GM12878 (cell line): ENCODE results near the gene PDXDC1. TPM values are rescaled to one million over a fixed set of nuclear protein-coding genes. Genes with fewer than 3 reads are reported as not detected.
"Not testable (repeated sequence)": the region's sequence is repeated elsewhere in the genome, so short reads cannot be mapped to it uniquely, and the experiment has no call there.

Experiments
- ATAC-seq: fragments of 200-7000 bp; cut with Tn5 transposase; 3 replicates; pipeline ENCODE4 v1.9.1; 2020; ENCODE audit warnings: mild to moderate bottlenecking, moderate library complexity
- BruUV-seq: library from RNA; stranded (reverse); fragments of 400-500 nt; replicated peaks from 2 replicates; lab custom pipeline; 2021; lab: Mats Ljungman, UMichigan
- CTCF ChIA-PET: fragments of 300-600 bp; sonication (Branson Sonifier 250); formaldehyde crosslinking; extraction: SDS; loops from one replicate; lab custom pipeline; 2021; ENCODE audit warnings: inconsistent platforms; lab: Yijun Ruan, JAX
- POLR2A ChIA-PET: fragments of 350-600 bp; formaldehyde crosslinking; extraction: SDS; loops from one replicate; lab custom pipeline; 2021; ENCODE audit warnings: inconsistent platforms; lab: Charles Lee
- RAD21 ChIA-PET: fragments of 300-600 bp; sonication (Branson Sonifier 250); formaldehyde crosslinking; loops from one replicate; lab custom pipeline; 2023; ENCODE audit warnings: antibody characterized with exemption; ENCODE audit not compliant: unreplicated experiment; lab: Charles Lee
- SMC1A ChIA-PET: fragments of 300-600 bp; sonication (Branson Sonifier 250); formaldehyde crosslinking; loops from one replicate; lab custom pipeline; 2023; ENCODE audit not compliant: unreplicated experiment, uncharacterized antibody; lab: Charles Lee
- DNase-seq: peaks from one replicate; pipeline ENCODE4 v3.0.0-alpha.2; 2011; ENCODE audit warnings: low read depth, low spot score
- FAIRE-seq: peaks from 3 replicates; lab custom pipeline; 2011; peaks lifted over from hg19 to GRCh38; lab: Jason Lieb, UNC
- H2AFZ ChIP-seq: 2 replicates; pipeline ENCODE4 v1.6.0; 2011; ENCODE audit warnings: low read depth, low read length, control low read depth; ENCODE audit not compliant: control insufficient read depth
- H3K27ac ChIP-seq: 2 replicates; pipeline ENCODE4 v1.5.1; 2011; ENCODE audit warnings: control low read depth; ENCODE audit not compliant: control insufficient read depth, insufficient read depth
- H3K27me3 ChIP-seq, 2 experiments: replicated peaks in 1 of 2; 2 replicates each; pipeline versions ENCODE4 v1.6.0 to v1.6.1; 2011; ENCODE audit warnings: low read length in 1 of 2; ENCODE audit not compliant: control insufficient read depth in 2 of 2, insufficient read depth in 2 of 2
- H3K36me3 ChIP-seq, 2 experiments: 2 replicates each; pipeline ENCODE4 v1.5.1; 2011; ENCODE audit warnings: low read length in 1 of 2; ENCODE audit not compliant: control insufficient read depth in 2 of 2, insufficient read depth in 2 of 2
- H3K4me1 ChIP-seq: 2 replicates; pipeline ENCODE4 v1.6.1; 2011; ENCODE audit warnings: mild to moderate bottlenecking, low read length, moderate library complexity, mixed read lengths; ENCODE audit not compliant: control insufficient read depth, insufficient read depth
- H3K4me2 ChIP-seq: 2 replicates; pipeline ENCODE4 v1.6.0; 2011; ENCODE audit warnings: control low read depth; ENCODE audit not compliant: control insufficient read depth, insufficient read depth
- H3K4me3 ChIP-seq: fragments of 200-600 bp; sonication (generic); 2 replicates; pipeline ENCODE4 v1.5.1; 2016
- H3K79me2 ChIP-seq: 2 replicates; pipeline ENCODE4 v1.6.0; 2011; ENCODE audit warnings: low read length; ENCODE audit not compliant: control insufficient read depth, insufficient read depth
- H3K9ac ChIP-seq: 2 replicates; pipeline ENCODE4 v1.8.0; 2011; ENCODE audit warnings: low read length, control low read depth, mixed read lengths; ENCODE audit not compliant: control insufficient read depth, insufficient read depth
- H3K9me3 ChIP-seq: replicated peaks from 3 replicates; pipeline ENCODE4 v1.5.1; 2011; ENCODE audit warnings: mild to moderate bottlenecking, low read length; ENCODE audit not compliant: control insufficient read depth, insufficient read depth
- H4K20me1 ChIP-seq: 2 replicates; pipeline ENCODE4 v1.6.0; 2011; ENCODE audit not compliant: control insufficient read depth, insufficient read depth
- IKZF2 ChIP-seq, 2 experiments: fragments of 450-650 bp; IDR thresholded peaks; 2 replicates each; pipeline ENCODE4 v1.6.1; 2017; ENCODE audit warnings: mild to moderate bottlenecking in 2 of 2, moderate library complexity in 2 of 2
- JUNB ChIP-seq: IDR thresholded peaks from 2 replicates; pipeline ENCODE4 v1.6.1; 2016; ENCODE audit warnings: antibody characterized with exemption, mild to moderate bottlenecking
- NFIC ChIP-seq: IDR thresholded peaks from 2 replicates; pipeline ENCODE4 v1.6.1; 2012; ENCODE audit warnings: low read depth, mild to moderate bottlenecking, inconsistent platforms, low read length, moderate library complexity
- WGBS: methylation state at CpG from one replicate; pipeline ENCODE4 v1.1.6; 2016; ENCODE audit warnings: low lambda C conversion rate; ENCODE audit not compliant: insufficient replicate concordance, insufficient coverage; ENCODE audit errors: missing lambda C conversion rate; 5-methylcytosine and 5-hydroxymethylcytosine counted together
- in situ Hi-C: fragments of 300-500 bp; cut with MboI; formaldehyde crosslinking; loops from 9 replicates; pipeline ENCODE4 v1.14.3; 2018; ENCODE audit warnings: mixed read lengths
- intact Hi-C: fragments of 100-400 bp; cut with micrococcal nuclease; formaldehyde crosslinking; loops from one replicate; pipeline ENCODE4 v1.14.2; 2022; ENCODE audit not compliant: unreplicated experiment
- polyA plus RNA-seq, 11 experiments: library from polyadenylated mRNA; depleted of rRNA in 4 of 11; unstranded in 6 of 11; stranded (reverse) in 5 of 11; fragments of >200 nt; fragmentation: Nextera tagmentation in 4 of 11; fragmentation: Illumina TruSeq in 1 of 11; extraction: Ambion mirVana in 4 of 11; extraction: Trizol in 1 of 11; gene quantifications; 1 replicate in 1 of 11; 2 replicates in 10 of 11; pipeline versions ENCODE4 v1.2.1 to v1.2.3, GENCODE V29; 2011 to 2016; ENCODE audit warnings: inconsistent platforms in 2 of 11, missing spikeins in 2 of 11, low read depth in 1 of 11
- total RNA-seq, 4 experiments: library from RNA; depleted of rRNA in 3 of 4; stranded (reverse); fragments of >200 nt in 3 of 4; fragmentation: Illumina TruSeq in 1 of 4; extraction: Trizol in 1 of 4; gene quantifications; 2 replicates each; pipeline versions ENCODE4 v1.2.1 to v1.2.3, GENCODE V29; 2013 to 2021
- TF ChIP-seq, protein P1 (sequence below): fragments of 450-650 bp; IDR thresholded peaks from 2 replicates; pipeline ENCODE4 v1.6.1; 2017; ENCODE audit warnings: low read depth, mild to moderate bottlenecking, moderate library complexity
- TF ChIP-seq, protein P2 (sequence below): IDR thresholded peaks from 2 replicates; pipeline ENCODE4 v1.6.1; 2012; ENCODE audit warnings: low read length, inconsistent platforms
- TF ChIP-seq, protein P3 (sequence below): fragments of 450-650 bp; IDR thresholded peaks from 2 replicates; pipeline ENCODE4 v1.6.1; 2017; ENCODE audit warnings: mild to moderate bottlenecking, low read depth, inconsistent platforms; ENCODE audit not compliant: poor library complexity, severe bottlenecking

PDXDC1 gene
- total and polyA plus RNA-seq, 10 of the 15 experiments (the other 5 are each of a cell fraction or from before 2014, with no cell fraction given): 6.1 to 78.2 (median 53.8) TPM

DNA sequence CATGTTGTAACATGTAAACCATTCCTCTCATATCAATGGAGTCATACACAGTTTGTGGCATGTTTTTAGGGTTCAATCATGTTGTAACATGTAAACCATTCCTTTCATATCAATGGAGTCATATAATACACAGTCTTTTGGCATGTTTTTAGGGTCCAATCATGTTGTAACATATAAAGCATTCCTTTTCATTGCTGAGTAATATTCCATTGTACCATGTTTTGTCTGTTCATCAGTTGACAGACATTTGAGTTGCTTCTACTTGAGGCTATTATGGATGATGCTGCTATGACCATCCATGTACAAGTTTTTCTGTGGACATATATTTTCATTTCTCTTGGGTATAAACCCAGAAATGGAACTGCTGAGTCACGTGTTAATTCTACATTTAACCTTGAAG lies 106.1 kb downstream of the PDXDC1 start:
- CTCF ChIA-PET, H3K27ac ChIP-seq, DNase-seq, H2AFZ ChIP-seq, H4K20me1 ChIP-seq, H3K9ac ChIP-seq, ATAC-seq, BruUV-seq, H3K79me2 ChIP-seq, SMC1A ChIA-PET, RAD21 ChIA-PET, POLR2A ChIA-PET, FAIRE-seq, H3K4me2 ChIP-seq, H3K9me3 ChIP-seq, H3K4me3 ChIP-seq, H3K4me1 ChIP-seq, H3K27me3 ChIP-seq, H3K36me3 ChIP-seq, intact Hi-C loops: not testable (repeated sequence)
- WGBS: 94% methylated on average over 1 of the region's 1 CpG
- in situ Hi-C loops: loop anchor here (25.0 kb wide), 1 partner anchor 444 kb away; the partner anchor contains the start of genes BFAR and PARN

DNA sequence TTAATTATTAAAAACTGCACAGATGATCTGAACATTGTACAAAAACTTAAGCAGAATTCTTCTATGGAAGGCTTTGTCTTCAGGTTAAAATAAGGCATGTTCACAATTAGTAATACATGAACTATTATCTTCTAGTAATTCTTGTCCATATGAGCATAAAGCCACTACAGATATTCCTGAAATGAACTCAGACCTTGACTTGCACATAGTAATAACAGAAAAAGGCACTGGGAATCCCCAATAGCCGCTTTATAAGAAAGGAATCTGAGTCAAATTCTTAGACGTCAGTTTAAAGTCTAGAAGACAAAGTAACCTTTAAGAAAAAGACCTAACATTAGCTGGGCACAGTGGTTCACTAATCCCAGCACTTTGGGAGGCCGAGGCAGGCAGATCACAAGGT lies 108.0 kb downstream of the PDXDC1 start:
- H3K36me3 ChIP-seq, H3K27me3 ChIP-seq, H3K4me1 ChIP-seq, POLR2A ChIA-PET, RAD21 ChIA-PET, H3K9ac ChIP-seq, DNase-seq, H3K4me2 ChIP-seq, H3K4me3 ChIP-seq, H3K79me2 ChIP-seq, CTCF ChIA-PET, H3K27ac ChIP-seq, H2AFZ ChIP-seq, H3K9me3 ChIP-seq, FAIRE-seq, H4K20me1 ChIP-seq, SMC1A ChIA-PET, intact Hi-C loops, BruUV-seq: not testable (repeated sequence)
- in situ Hi-C loops: loop anchor here (25.0 kb wide), 1 partner anchor 445 kb away; the partner anchor contains the start of genes BFAR and PARN
- 5% methylated on average over 3 of the region's 3 CpGs for WGBS
- peak; percentile 80 for ATAC-seq
- TF ChIP-seq IKZF2 (IDR thresholded peaks at IDR 0.05) (0 out of 4 replicates have a peak, but pooled peaks of 1 of the 2 experiments have one; percentile 25), NFIC (peak; percentile 55; the same call in 1 of the 2 replicates), JUNB (peak; percentile 80)
- TF ChIP-seq, protein P1, sequence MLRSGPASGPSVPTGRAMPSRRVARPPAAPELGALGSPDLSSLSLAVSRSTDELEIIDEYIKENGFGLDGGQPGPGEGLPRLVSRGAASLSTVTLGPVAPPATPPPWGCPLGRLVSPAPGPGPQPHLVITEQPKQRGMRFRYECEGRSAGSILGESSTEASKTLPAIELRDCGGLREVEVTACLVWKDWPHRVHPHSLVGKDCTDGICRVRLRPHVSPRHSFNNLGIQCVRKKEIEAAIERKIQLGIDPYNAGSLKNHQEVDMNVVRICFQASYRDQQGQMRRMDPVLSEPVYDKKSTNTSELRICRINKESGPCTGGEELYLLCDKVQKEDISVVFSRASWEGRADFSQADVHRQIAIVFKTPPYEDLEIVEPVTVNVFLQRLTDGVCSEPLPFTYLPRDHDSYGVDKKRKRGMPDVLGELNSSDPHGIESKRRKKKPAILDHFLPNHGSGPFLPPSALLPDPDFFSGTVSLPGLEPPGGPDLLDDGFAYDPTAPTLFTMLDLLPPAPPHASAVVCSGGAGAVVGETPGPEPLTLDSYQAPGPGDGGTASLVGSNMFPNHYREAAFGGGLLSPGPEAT: peak; percentile 48; the same call in 1 of the 2 replicates
- TF ChIP-seq, protein P2, sequence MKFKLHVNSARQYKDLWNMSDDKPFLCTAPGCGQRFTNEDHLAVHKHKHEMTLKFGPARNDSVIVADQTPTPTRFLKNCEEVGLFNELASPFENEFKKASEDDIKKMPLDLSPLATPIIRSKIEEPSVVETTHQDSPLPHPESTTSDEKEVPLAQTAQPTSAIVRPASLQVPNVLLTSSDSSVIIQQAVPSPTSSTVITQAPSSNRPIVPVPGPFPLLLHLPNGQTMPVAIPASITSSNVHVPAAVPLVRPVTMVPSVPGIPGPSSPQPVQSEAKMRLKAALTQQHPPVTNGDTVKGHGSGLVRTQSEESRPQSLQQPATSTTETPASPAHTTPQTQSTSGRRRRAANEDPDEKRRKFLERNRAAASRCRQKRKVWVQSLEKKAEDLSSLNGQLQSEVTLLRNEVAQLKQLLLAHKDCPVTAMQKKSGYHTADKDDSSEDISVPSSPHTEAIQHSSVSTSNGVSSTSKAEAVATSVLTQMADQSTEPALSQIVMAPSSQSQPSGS: peak; percentile 39; the same call in 1 of the 2 replicates
- TF ChIP-seq, protein P3, sequence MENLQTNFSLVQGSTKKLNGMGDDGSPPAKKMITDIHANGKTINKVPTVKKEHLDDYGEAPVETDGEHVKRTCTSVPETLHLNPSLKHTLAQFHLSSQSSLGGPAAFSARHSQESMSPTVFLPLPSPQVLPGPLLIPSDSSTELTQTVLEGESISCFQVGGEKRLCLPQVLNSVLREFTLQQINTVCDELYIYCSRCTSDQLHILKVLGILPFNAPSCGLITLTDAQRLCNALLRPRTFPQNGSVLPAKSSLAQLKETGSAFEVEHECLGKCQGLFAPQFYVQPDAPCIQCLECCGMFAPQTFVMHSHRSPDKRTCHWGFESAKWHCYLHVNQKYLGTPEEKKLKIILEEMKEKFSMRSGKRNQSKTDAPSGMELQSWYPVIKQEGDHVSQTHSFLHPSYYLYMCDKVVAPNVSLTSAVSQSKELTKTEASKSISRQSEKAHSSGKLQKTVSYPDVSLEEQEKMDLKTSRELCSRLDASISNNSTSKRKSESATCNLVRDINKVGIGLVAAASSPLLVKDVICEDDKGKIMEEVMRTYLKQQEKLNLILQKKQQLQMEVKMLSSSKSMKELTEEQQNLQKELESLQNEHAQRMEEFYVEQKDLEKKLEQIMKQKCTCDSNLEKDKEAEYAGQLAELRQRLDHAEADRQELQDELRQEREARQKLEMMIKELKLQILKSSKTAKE: peak; percentile 63
